HG02884 (cell line): ENCODE measurements around the gene PIK3CD.

ENCODE experiments used
- ATAC-seq: cut with Tn5 transposase; IDR thresholded peaks from one replicate; pipeline ENCODE4 v1.9.1; 2021; ENCODE audit warnings: mild to moderate bottlenecking, moderate library complexity; ENCODE audit not compliant: unreplicated experiment

PIK3CD gene

DNA sequence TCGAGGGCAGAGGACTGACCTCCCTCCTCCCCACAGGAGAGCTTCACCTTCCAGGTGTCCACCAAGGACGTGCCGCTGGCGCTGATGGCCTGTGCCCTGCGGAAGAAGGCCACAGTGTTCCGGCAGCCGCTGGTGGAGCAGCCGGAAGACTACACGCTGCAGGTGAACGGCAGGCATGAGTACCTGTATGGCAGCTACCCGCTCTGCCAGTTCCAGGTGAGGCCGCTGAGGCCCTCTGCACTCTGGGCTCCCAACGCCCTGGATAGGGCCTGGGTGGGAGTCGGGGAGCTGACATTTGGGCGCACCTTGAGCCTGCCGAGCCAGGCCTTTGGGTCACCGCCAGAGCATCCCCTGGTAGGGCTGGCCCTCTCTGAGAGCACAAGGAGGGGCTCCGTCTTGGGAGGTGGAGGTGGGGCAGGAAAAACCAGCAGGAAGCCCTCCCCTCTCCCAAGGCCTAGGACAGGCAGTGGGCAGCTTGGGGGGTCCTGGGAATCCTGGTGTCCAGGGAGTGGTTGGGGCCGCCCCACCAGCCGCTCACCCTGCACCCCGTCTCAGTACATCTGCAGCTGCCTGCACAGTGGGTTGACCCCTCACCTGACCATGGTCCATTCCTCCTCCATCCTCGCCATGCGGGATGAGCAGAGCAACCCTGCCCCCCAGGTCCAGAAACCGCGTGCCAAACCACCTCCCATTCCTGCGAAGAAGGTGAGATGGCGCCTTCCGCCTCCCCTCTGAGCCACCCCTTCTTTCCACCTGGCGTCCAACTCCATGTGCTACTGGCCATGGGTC is 65.1 kb downstream of the PIK3CD start:
- no peak for ATAC-seq

DNA sequence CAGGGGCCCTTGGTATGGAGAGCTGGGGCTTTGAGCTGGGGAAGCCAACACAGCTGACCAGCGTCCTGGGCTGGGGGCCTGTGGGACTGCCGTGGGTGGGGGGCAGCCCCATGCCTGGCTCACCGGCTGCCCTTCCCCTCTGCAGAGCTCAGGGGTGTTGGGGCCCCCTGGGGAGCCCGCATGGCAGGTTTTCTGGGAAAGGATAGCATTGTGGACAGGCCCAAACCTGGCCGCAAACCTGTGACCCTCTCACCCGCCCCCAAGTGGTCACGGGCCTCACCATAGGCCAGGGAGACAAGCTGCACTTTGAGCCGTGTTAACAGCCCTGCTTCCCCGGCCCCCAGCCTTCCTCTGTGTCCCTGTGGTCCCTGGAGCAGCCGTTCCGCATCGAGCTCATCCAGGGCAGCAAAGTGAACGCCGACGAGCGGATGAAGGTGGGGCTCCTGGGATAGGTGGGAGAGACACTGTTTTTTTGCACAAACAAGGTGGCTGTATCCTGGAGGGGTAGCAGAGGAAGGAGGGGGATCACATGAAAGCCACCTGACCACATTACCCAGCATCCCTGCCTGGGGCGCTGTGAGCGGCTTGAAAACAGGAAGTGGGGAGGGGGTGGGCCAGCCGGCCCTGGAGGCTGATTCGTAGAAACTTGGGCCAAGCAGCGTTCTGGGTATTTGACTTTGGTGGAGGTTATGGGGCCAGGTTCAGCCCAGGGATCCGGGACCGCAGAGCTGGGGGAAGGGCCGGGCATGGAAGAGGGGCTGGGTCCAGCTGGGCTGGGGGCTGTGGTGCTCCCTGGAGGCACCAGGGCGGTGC is 65.9 kb downstream of the PIK3CD start:
- ATAC-seq, result peak; percentile 61

DNA sequence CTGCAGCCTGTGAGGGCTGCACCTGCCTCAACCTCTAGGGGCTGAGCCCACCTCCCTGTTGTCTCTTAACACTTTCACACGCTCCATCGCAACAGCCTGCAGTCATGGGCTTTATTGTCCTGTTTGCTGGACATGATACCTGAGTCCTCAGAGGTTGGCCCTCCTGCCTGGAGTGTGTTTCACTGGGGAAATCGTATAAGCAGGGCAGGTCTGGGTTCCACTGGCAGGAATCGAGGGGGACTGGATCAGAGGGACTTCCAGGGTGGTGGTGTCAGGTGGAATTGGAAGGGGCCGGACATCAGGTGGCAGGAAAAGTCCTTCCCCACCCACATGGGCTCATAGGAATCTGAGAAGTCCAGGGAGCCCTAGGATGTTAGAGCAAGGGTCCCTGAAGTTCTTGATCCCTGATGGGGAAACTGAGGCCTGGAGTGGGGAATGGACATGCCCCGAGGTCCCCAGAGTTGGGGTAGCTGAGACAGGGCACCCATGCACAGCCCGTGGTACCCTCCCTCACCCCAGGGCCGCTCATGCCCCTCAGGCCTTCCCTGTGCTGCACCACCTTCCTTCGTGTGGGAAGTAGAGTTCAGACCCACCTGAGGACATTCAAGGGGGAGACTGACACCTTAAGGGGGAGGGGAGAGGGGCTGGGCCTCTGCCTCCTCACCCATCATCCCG is 66.6 kb downstream of the PIK3CD start:
- no peak for ATAC-seq

- ATAC-seq, result no peak
Measured at GRCh38 chr1:9719978-9720722, 68.6 kb downstream of the PIK3CD start.

GRCh38 chr1:9720785-9721605 is 69.5 kb downstream of the PIK3CD start:
- ATAC-seq, result no peak

- no peak for ATAC-seq
Measured at GRCh38 chr1:9721606-9722377, 70.3 kb downstream of the PIK3CD start.

DNA sequence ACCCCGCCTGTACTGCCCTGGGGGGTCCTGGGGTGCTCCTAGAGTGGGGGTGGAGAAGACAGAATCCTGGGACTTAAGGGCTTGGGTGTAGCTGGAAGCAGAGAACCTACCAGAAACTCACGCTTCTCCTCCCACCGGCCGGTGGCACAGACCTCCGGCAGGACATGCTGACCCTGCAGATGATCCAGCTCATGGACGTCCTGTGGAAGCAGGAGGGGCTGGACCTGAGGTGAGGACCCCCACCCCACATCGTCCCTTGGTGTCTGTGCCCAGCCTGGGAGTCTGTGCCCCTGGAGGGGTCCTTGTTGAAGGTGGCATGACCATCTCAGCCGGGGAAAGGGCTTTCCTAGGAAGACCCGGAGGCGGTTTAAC is 70.8 kb downstream of the PIK3CD start:
- no peak for ATAC-seq

GRCh38 chr1:9723068-9723805 is 71.7 kb downstream of the PIK3CD start:
- ATAC-seq, result no peak

- no peak for ATAC-seq
Measured at GRCh38 chr1:9723926-9724325, 72.4 kb downstream of the PIK3CD start.

DNA sequence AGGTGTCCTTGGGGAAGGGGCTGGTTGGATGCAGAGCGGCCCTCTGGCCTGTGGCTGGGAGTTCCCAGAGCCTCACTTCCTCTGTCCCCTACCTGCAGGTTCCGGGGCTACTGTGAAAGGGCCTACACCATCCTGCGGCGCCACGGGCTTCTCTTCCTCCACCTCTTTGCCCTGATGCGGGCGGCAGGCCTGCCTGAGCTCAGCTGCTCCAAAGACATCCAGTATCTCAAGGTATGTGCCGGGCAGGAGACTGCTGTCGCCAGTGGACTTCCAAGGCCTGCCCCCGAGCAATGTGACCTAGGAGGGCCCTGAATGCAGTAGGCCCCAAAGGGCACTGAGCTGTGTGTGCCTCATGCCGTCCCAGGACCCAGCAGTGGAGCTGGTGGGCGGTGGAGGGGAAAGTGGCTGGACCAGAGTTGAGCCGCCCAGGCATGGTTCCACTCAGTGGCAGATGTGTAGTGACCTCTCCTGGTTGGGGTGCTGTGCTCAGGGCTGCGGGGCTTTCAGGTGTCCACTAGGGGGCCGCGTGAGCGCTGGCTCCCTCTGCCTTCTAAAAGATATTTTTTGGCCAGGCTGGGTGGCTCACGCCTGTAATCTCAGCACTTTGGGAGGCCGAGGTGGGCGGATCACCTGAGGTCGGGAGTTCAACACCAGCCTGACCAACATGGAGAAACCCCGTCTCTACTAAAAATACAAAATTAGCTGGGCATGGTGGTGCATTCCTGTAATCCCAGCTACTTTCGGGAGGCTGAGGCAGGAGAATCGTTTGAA is 73.4 kb downstream of the PIK3CD start:
- no peak for ATAC-seq

- ATAC-seq, result no peak
Measured at GRCh38 chr1:9726406-9726805, 74.9 kb downstream of the PIK3CD start.

GRCh38 chr1:9726905-9727595 is 75.5 kb downstream of the PIK3CD start:
- no peak for ATAC-seq

DNA sequence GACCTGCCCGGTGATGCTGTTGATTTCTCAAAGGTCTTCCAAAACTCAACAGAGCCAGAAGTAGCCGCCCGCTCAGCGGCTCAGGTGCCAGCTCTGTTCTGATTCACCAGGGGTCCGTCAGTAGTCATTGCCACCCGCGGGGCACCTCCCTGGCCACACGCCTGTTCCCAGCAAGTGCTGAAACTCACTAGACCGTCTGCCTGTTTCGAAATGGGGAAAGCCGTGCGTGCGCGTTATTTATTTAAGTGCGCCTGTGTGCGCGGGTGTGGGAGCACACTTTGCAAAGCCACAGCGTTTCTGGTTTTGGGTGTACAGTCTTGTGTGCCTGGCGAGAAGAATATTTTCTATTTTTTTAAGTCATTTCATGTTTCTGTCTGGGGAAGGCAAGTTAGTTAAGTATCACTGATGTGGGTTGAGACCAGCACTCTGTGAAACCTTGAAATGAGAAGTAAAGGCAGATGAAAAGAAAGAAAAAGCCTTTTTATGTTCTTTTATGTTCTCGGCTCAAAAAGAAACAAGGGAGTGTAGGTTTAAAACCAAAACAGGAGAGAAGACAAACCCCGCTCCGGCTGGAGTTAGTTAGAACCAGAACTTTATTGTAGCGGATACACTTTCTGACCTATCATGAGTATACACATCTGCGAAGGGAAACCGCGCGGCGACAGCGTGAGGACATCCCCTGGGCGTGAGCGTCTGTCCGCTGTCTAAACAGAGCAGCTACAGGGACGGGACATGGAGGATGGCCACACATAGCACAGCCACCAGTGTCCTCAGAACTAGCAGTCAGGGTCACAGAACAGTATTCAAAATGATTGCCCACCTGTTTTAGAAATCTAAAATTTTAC is 77.1 kb downstream of the PIK3CD start:
- ATAC-seq, result no peak

DNA sequence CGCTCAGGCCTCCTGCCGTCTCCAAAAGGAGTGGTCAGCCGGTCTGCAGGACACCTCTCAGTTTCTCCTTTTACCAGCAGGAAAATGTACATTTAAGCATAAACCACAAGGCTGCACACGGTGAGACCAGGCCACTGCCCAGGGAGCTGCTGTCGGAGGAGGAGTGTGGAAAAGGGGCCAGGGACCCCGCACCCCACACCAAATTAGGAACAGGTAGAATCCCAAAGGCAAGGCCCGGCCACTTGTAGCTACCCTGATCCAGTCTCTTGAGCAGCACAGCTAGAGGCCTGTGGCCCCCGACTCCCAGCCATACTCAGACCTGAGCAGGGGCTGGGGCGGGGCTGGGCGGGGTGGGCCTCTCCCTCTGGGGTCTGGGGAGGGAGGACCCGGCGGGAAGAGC is 78.0 kb downstream of the PIK3CD start:
- no peak for ATAC-seq

DNA sequence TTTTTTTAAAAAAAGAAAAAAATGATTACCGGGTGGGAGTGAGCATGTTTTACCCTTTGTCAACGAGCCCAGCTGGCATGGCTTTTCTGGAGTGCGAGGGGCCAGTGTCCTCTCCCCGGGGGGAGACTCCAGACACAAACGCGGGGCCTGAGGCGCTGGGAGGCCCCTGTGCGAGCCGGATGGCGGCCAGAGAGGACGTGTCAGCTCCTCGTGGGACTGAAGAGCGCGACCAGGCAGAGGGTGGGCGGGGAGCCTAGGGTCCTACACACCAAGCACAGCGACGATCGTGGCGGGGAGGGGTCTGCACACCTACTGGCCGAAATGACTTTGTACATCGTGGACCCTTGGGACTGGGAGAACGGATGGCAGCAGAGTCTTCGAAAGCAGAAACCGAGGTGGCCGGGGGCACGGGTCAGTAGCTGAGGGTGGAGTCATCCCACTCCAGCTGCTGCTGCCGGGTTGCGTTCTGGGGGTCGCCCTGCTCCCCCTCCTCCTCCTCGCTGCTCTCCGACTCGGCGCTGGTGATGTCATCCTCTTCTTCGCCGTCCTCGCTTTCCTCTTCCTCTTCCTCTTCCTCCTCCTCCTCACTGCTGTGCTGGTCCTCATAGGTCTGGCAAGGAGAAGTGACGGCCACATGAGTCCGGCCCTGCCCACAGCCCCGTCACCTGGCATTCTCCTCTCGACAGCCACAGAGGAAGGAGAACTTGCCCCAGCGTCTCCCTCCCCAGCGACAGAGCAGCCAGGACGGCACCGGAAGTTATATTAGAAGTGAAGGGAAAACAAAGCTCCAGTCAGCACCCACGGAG is 78.8 kb downstream of the PIK3CD start:
- ATAC-seq, result no peak
